Mucosa of rectum (tissue), 2 donors: Measurements from ENCODE around the gene NCK2.
"Not testable (repeated sequence)": the region's sequence is repeated elsewhere in the genome, so short reads cannot be mapped to it uniquely, and the experiment has no call there.

Source experiments
- H3K27ac ChIP-seq, 2 donors: one replicate each; pipeline ENCODE4 v1.7.0; 2013; ENCODE audit warnings: inconsistent platforms in 2 of 2, low read depth in 2 of 2, low read length in 2 of 2
- H3K27me3 ChIP-seq, 2 donors: one replicate each; pipeline ENCODE4 v1.7.0; 2013; ENCODE audit warnings: low read length in 2 of 2; ENCODE audit not compliant: control insufficient read depth in 2 of 2, insufficient read depth in 2 of 2
- H3K36me3 ChIP-seq, 2 donors: one replicate each; pipeline ENCODE4 v1.7.0; 2013; ENCODE audit warnings: low read length in 2 of 2; ENCODE audit not compliant: control insufficient read depth in 2 of 2, insufficient read depth in 2 of 2
- H3K4me1 ChIP-seq, 2 donors: one replicate each; pipeline ENCODE4 v1.7.0; 2013; ENCODE audit warnings: low read length in 2 of 2, mild to moderate bottlenecking in 1 of 2; ENCODE audit not compliant: control insufficient read depth in 2 of 2, insufficient read depth in 2 of 2
- H3K4me3 ChIP-seq, 2 donors: one replicate each; pipeline ENCODE4 v1.7.0; 2013; ENCODE audit warnings: low read length in 2 of 2
- H3K9ac ChIP-seq, 2 donors: one replicate each; pipeline ENCODE4 v1.7.0; 2013; ENCODE audit warnings: low read length in 2 of 2, low read depth in 1 of 2, mild to moderate bottlenecking in 1 of 2
- H3K9me3 ChIP-seq, 2 donors: one replicate each; pipeline ENCODE4 v1.7.0; 2013; ENCODE audit warnings: low read length in 2 of 2; ENCODE audit not compliant: control insufficient read depth in 2 of 2
- donor health status: healthy.
- donor health status: Normal muscosa, but diverticular disease.

The NCK2 gene

GRCh38 chr2:105764059-105764458 is 19.3 kb downstream of the NCK2 start:
- peaks cover 0 to 5% of the 10 kb centered on the region in 2 donors for H3K36me3 ChIP-seq
- H3K27ac ChIP-seq = no peak overlapping the region
- no peaks in the 10 kb centered on the region for H3K27me3 ChIP-seq
- no peaks in the 10 kb centered on the region for H3K4me1 ChIP-seq
- no peaks in the 10 kb centered on the region for H3K9me3 ChIP-seq
- no peak overlapping the region for H3K4me3 ChIP-seq
- H3K9ac ChIP-seq = no peak overlapping the region

- Histone ChIP-seq H3K9ac (no peak overlapping the region), H3K9me3 (no peaks in the 10 kb centered on the region), H3K36me3 (peaks cover 0 to 5% of the 10 kb centered on the region in 2 donors), H3K4me1 (no peaks in the 10 kb centered on the region), H3K4me3 (no peak overlapping the region), H3K27me3 (no peaks in the 10 kb centered on the region), H3K27ac (no peak overlapping the region)
These were observed 20.9 kb downstream of the NCK2 start for GRCh38 chr2:105765415-105766299.

- H3K4me3 ChIP-seq = no peak overlapping the region
- no peaks in the 10 kb centered on the region for H3K9me3 ChIP-seq
- no peaks in the 10 kb centered on the region for H3K4me1 ChIP-seq
- no peak overlapping the region for H3K27ac ChIP-seq
- H3K27me3 ChIP-seq = no peaks in the 10 kb centered on the region
- H3K9ac ChIP-seq = no peak overlapping the region
- peaks cover 0 to 5% of the 10 kb centered on the region in 2 donors for H3K36me3 ChIP-seq
These were observed 21.7 kb downstream of the NCK2 start for GRCh38 chr2:105766300-105766866.

- H3K9me3 ChIP-seq = no peaks in the 10 kb centered on the region
- H3K27ac ChIP-seq = no peak overlapping the region
- no peak overlapping the region for H3K9ac ChIP-seq
- H3K36me3 ChIP-seq = peaks cover 0 to 6% of the 10 kb centered on the region in 2 donors
- no peaks in the 10 kb centered on the region for H3K27me3 ChIP-seq
- no peak overlapping the region for H3K4me3 ChIP-seq
- no peaks in the 10 kb centered on the region for H3K4me1 ChIP-seq
These were observed 23.5 kb downstream of the NCK2 start for GRCh38 chr2:105768176-105768575.

- H3K4me3 ChIP-seq = no peak overlapping the region
- no peaks in the 10 kb centered on the region for H3K4me1 ChIP-seq
- H3K9ac ChIP-seq = no peak overlapping the region
- no peaks in the 10 kb centered on the region for H3K9me3 ChIP-seq
- peaks cover 0 to 8% of the 10 kb centered on the region in 2 donors for H3K36me3 ChIP-seq
- H3K27me3 ChIP-seq = no peaks in the 10 kb centered on the region
- H3K27ac ChIP-seq = no peak overlapping the region
These were observed 24.3 kb downstream of the NCK2 start for GRCh38 chr2:105768961-105769452.

- Histone ChIP-seq H3K9me3 (no peaks in the 10 kb centered on the region), H3K36me3 (peaks cover 0 to 8% of the 10 kb centered on the region in 2 donors), H3K27me3 (no peaks in the 10 kb centered on the region), H3K4me1 (no peaks in the 10 kb centered on the region), H3K27ac (no peak overlapping the region), H3K4me3 (no peak overlapping the region), H3K9ac (no peak overlapping the region)
These were observed 24.8 kb downstream of the NCK2 start for GRCh38 chr2:105769504-105769903.

- Histone ChIP-seq H3K9ac (no peak overlapping the region), H3K4me3 (no peak overlapping the region), H3K27me3 (no peaks in the 10 kb centered on the region), H3K9me3 (no peaks in the 10 kb centered on the region), H3K27ac (no peak overlapping the region), H3K36me3 (peaks cover 0 to 8% of the 10 kb centered on the region in 2 donors), H3K4me1 (no peaks in the 10 kb centered on the region)
These were observed 25.4 kb downstream of the NCK2 start for GRCh38 chr2:105770149-105770548.

- H3K4me1 ChIP-seq, H3K27ac ChIP-seq: not testable (repeated sequence)
These were observed 26.6 kb downstream of the NCK2 start for GRCh38 chr2:105771291-105771690.

GRCh38 chr2:105771836-105772235 is 27.1 kb downstream of the NCK2 start:
- no peak overlapping the region for H3K9ac ChIP-seq
- H3K27me3 ChIP-seq = no peaks in the 10 kb centered on the region
- no peak overlapping the region for H3K4me3 ChIP-seq
- H3K36me3 ChIP-seq = peaks cover 0 to 8% of the 10 kb centered on the region in 2 donors
- H3K4me1 ChIP-seq = peaks cover under 1 to 6% of the 10 kb centered on the region in 2 donors
- no peak overlapping the region for H3K27ac ChIP-seq
- H3K9me3 ChIP-seq = no peaks in the 10 kb centered on the region

More at GRCh38 chr2:105771291-105771690, 26.6 kb downstream of the NCK2 start:
- H3K4me3 ChIP-seq, H3K9ac ChIP-seq, H3K9me3 ChIP-seq, H3K27me3 ChIP-seq, H3K36me3 ChIP-seq: not testable (repeated sequence)

- Histone ChIP-seq H3K27ac (no peak overlapping the region), H3K4me1 (peaks cover 4 to 6% of the 10 kb centered on the region in 2 donors), H3K9ac (no peak overlapping the region), H3K36me3 (peaks cover 2 to 11% of the 10 kb centered on the region in 2 donors), H3K27me3 (no peaks in the 10 kb centered on the region), H3K4me3 (no peak overlapping the region), H3K9me3 (no peaks in the 10 kb centered on the region)
These were observed 27.6 kb downstream of the NCK2 start for GRCh38 chr2:105772362-105772761.
